SK-N-SH treated with all-trans-retinoic acid at 6 μM for 48 hours (cell line): Measurements from ENCODE around the gene CCDC17.

Source experiments
- ATAC-seq: fragments of 200-7000 bp; cut with Tn5 transposase; 3 replicates; pipeline ENCODE4 v1.9.1; 2020; ENCODE audit warnings: mild to moderate bottlenecking, moderate library complexity
- ARNTL ChIP-seq: fragments of 450-650 bp; formaldehyde crosslinking; IDR thresholded peaks from 2 replicates; pipeline ENCODE4 v1.5.0; 2020; ENCODE audit warnings: low read depth, mild to moderate bottlenecking, moderate library complexity, borderline replicate concordance
- BACH2 ChIP-seq: fragments of 250-450 bp; sonication (Bioruptor Pico); IDR thresholded peaks from 2 replicates; pipeline ENCODE4 v1.9.0; 2021; ENCODE audit warnings: mild to moderate bottlenecking, borderline replicate concordance
- CSDC2 ChIP-seq: fragments of 250-450 bp; sonication (Bioruptor Pico); IDR thresholded peaks from 2 replicates; pipeline ENCODE4 v1.5.0; 2020; ENCODE audit warnings: mild to moderate bottlenecking, moderate library complexity
- ESRRG ChIP-seq: fragments of 250-450 bp; sonication (Bioruptor Pico); IDR thresholded peaks from 2 replicates; pipeline ENCODE4 v1.6.1; 2021; ENCODE audit warnings: mild to moderate bottlenecking
- GLIS3 ChIP-seq: fragments of 250-450 bp; sonication (Bioruptor Pico); IDR thresholded peaks from 2 replicates; pipeline ENCODE4 v1.5.0; 2020; ENCODE audit warnings: mild to moderate bottlenecking, moderate library complexity
- ISL1 ChIP-seq: fragments of 250-450 bp; sonication (Bioruptor Pico); IDR thresholded peaks from 2 replicates; pipeline ENCODE4 v2.1.2; 2022; ENCODE audit warnings: mild to moderate bottlenecking, moderate library complexity
- OSR1 ChIP-seq: fragments of 250-450 bp; sonication (Bioruptor Pico); IDR thresholded peaks from 2 replicates; pipeline ENCODE4 v1.8.0; 2022; ENCODE audit warnings: moderate library complexity, mild to moderate bottlenecking, inconsistent platforms
- PATZ1 ChIP-seq: fragments of 250-450 bp; sonication (Bioruptor Pico); IDR thresholded peaks from 2 replicates; pipeline ENCODE4 v1.8.0; 2020; ENCODE audit warnings: mild to moderate bottlenecking, moderate library complexity, borderline replicate concordance
- POU6F1 ChIP-seq: fragments of 250-450 bp; sonication (Bioruptor Pico); IDR thresholded peaks from 2 replicates; pipeline ENCODE4 v1.8.0; 2021; ENCODE audit warnings: low read depth, mild to moderate bottlenecking, moderate library complexity, borderline replicate concordance
- PPARA ChIP-seq: fragments of 250-450 bp; sonication (Bioruptor Pico); IDR thresholded peaks from 2 replicates; pipeline ENCODE4 v1.5.0; 2020; ENCODE audit warnings: mild to moderate bottlenecking, borderline replicate concordance
- RARB ChIP-seq: fragments of 250-450 bp; sonication (Bioruptor Pico); IDR thresholded peaks from 2 replicates; pipeline ENCODE4 v1.8.0; 2021; ENCODE audit warnings: mild to moderate bottlenecking, moderate library complexity
- SNAI2 ChIP-seq: fragments of 250-450 bp; sonication (Bioruptor Pico); IDR thresholded peaks from 2 replicates; pipeline ENCODE4 v1.5.0; 2020; ENCODE audit warnings: mild to moderate bottlenecking, moderate library complexity
- TCF4 ChIP-seq: fragments of 250-450 bp; sonication (Bioruptor Pico); IDR thresholded peaks from 2 replicates; pipeline ENCODE4 v1.8.0; 2021; ENCODE audit warnings: mild to moderate bottlenecking, moderate library complexity, borderline replicate concordance
- TOX ChIP-seq: fragments of 250-450 bp; sonication (Bioruptor Pico); IDR thresholded peaks from 2 replicates; pipeline ENCODE4 v1.8.0; 2021; ENCODE audit warnings: mild to moderate bottlenecking, moderate library complexity, borderline replicate concordance
- TSHZ2 ChIP-seq: fragments of 250-450 bp; sonication (Bioruptor Pico); IDR thresholded peaks from 2 replicates; pipeline ENCODE4 v1.5.0; 2020; ENCODE audit warnings: mild to moderate bottlenecking, moderate library complexity
- ZC3H10 ChIP-seq: fragments of 250-450 bp; sonication (Bioruptor Pico); IDR thresholded peaks from 2 replicates; pipeline ENCODE4 v1.5.1; 2021; ENCODE audit warnings: mild to moderate bottlenecking, moderate library complexity
- ZFP30 ChIP-seq: fragments of 450-650 bp; formaldehyde crosslinking; IDR thresholded peaks from 2 replicates; pipeline ENCODE4 v1.5.0; 2022; ENCODE audit warnings: mild to moderate bottlenecking, moderate library complexity
- ZNF8 ChIP-seq: fragments of 450-650 bp; formaldehyde crosslinking; IDR thresholded peaks from 2 replicates; pipeline ENCODE4 v1.5.0; 2020; ENCODE audit warnings: mild to moderate bottlenecking, moderate library complexity
- TF ChIP-seq, protein P1 (sequence below): fragments of 250-450 bp; sonication (Bioruptor Pico); IDR thresholded peaks from 2 replicates; pipeline ENCODE4 v1.5.1; 2020; ENCODE audit warnings: low read depth, mild to moderate bottlenecking, moderate library complexity
- TF ChIP-seq, protein P2 (sequence below): fragments of 250-450 bp; sonication (Bioruptor Pico); IDR thresholded peaks from 2 replicates; pipeline ENCODE4 v1.5.1; 2021; ENCODE audit warnings: mild to moderate bottlenecking, moderate library complexity

The CCDC17 gene

DNA sequence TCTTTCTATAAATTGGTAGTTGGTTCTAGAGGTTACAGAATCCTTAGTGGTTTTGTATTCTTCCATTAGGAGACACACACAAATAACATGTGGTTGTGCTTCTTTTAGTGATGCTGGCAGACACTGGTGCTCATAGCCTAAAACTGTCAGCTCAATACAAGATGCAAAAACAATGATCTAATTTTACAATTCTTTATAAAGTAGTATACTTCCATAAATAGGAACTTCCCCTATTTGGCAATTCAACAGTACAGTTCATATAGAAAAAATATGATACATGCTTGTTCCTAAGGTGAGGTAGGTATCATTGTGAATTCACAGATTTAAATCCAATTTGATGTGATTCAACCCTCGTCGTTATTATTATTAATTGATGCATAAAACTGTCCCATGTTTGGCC lies 20.8 kb upstream of the CCDC17 start:
- TF ChIP-seq SNAI2 (CRISPR knock-in tag): no peak
- TF ChIP-seq, protein P1, sequence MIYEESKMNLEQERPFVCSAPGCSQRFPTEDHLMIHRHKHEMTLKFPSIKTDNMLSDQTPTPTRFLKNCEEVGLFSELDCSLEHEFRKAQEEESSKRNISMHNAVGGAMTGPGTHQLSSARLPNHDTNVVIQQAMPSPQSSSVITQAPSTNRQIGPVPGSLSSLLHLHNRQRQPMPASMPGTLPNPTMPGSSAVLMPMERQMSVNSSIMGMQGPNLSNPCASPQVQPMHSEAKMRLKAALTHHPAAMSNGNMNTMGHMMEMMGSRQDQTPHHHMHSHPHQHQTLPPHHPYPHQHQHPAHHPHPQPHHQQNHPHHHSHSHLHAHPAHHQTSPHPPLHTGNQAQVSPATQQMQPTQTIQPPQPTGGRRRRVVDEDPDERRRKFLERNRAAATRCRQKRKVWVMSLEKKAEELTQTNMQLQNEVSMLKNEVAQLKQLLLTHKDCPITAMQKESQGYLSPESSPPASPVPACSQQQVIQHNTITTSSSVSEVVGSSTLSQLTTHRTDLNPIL (CRISPR knock-in tag): no peak
- no peak for TF ChIP-seq ISL1 (CRISPR knock-in tag)
- no peak for TF ChIP-seq RARB (CRISPR knock-in tag)
- no peak for TF ChIP-seq TCF4 (CRISPR knock-in tag)
- TF ChIP-seq PATZ1: no peak
- TF ChIP-seq ZNF8 (CRISPR knock-in tag): no peak
- TF ChIP-seq, protein P2, sequence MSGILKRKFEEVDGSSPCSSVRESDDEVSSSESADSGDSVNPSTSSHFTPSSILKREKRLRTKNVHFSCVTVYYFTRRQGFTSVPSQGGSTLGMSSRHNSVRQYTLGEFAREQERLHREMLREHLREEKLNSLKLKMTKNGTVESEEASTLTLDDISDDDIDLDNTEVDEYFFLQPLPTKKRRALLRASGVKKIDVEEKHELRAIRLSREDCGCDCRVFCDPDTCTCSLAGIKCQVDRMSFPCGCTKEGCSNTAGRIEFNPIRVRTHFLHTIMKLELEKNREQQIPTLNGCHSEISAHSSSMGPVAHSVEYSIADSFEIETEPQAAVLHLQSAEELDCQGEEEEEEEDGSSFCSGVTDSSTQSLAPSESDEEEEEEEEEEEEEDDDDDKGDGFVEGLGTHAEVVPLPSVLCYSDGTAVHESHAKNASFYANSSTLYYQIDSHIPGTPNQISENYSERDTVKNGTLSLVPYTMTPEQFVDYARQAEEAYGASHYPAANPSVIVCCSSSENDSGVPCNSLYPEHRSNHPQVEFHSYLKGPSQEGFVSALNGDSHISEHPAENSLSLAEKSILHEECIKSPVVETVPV (CRISPR knock-in tag): no peak
- no peak for TF ChIP-seq BACH2 (CRISPR knock-in tag)
- ATAC-seq: no peak

DNA sequence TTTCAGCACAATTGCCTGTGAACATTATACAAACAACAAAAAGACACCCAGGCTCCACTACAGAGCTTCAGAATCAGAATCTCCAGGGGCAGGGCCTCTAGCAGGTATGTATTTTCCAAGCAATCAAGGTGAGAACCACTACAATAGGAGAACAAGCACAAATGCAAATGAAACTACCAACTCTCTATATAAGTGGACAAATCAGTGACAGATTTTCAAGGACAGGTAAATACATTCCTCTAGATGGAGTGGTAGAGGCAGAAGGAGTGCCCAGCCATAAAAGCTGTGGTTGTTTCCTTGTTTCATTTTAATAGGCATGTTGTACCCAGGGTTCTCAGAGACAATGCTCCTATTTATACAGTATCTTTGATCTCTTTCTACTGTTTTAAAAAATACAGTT lies 20.1 kb upstream of the CCDC17 start:
- ATAC-seq: peak; percentile 65
- TF ChIP-seq PPARA: no peak
- no peak for TF ChIP-seq OSR1 (CRISPR knock-in tag)
- no peak for TF ChIP-seq TOX (CRISPR knock-in tag)
- no peak for TF ChIP-seq ESRRG (CRISPR knock-in tag)
- TF ChIP-seq POU6F1 (CRISPR knock-in tag): no peak
- no peak for TF ChIP-seq ZC3H10 (CRISPR knock-in tag)
- no peak for TF ChIP-seq SNAI2 (CRISPR knock-in tag)
- TF ChIP-seq, protein P1 (CRISPR knock-in tag): no peak
- no peak for TF ChIP-seq BACH2 (CRISPR knock-in tag)
- no peak for TF ChIP-seq ZNF8 (CRISPR knock-in tag)
- no peak for TF ChIP-seq TCF4 (CRISPR knock-in tag)
- TF ChIP-seq CSDC2: no peak
- no peak for TF ChIP-seq ARNTL (CRISPR knock-in tag)
- no peak for TF ChIP-seq GLIS3 (CRISPR knock-in tag)
- no peak for TF ChIP-seq ZFP30 (CRISPR knock-in tag)
- TF ChIP-seq TSHZ2: no peak

DNA sequence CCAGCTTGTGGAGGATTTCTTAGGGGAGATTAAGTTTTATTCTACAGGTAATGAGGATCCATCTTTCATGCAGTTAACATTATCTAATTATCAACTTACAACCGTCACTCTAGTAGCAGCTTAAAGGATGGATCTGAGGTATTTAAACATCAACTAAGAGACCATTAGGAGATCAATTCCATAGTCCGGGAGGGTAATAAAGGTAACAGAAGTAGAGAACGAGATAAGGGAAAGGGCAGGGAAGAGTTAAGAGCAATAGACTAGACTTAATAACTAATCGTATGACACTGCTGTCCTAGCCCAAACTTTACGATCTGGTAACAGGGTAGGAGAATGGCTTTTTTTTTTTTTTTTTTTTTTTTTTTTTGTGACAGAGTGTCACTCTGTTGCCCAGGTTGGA lies 19.5 kb upstream of the CCDC17 start:
- no peak for TF ChIP-seq OSR1 (CRISPR knock-in tag)
- TF ChIP-seq ZNF8 (CRISPR knock-in tag): no peak
- ATAC-seq: no peak
